Psoas muscle (tissue), 8 donors: Measurements from ENCODE around the gene UNCX. TPM values are rescaled to one million over a fixed set of nuclear protein-coding genes. Genes with fewer than 3 reads are reported as not detected.

ENCODE experiments used
- ATAC-seq, 4 donors: fragments of 200-7000 bp; cut with Tn5 transposase; one replicate each; pipeline ENCODE4 v1.9.1; 2020; ENCODE audit warnings: moderate library complexity in 3 of 4, mild to moderate bottlenecking in 2 of 4
- DNase-seq, 2 donors: peaks; one replicate each; pipeline ENCODE4 v3.0.0-alpha.2; 2020
- H3K27ac ChIP-seq: fragments of 200-600 bp; one replicate; pipeline ENCODE4 v1.8.0; 2022
- H3K27me3 ChIP-seq, 3 donors: fragments of 200-600 bp in 1 of 3; one replicate each; pipeline versions ENCODE4 v1.6.1 to v1.8.0; 2013 to 2022; ENCODE audit warnings: low read length in 2 of 3, mild to moderate bottlenecking in 2 of 3, moderate library complexity in 1 of 3; ENCODE audit not compliant: insufficient read depth in 3 of 3
- H3K36me3 ChIP-seq, 2 donors: fragments of 200-600 bp in 1 of 2; one replicate each; pipeline versions ENCODE4 v1.6.1 to v1.8.0; 2013 to 2022; ENCODE audit warnings: low read depth in 1 of 2, mild to moderate bottlenecking in 1 of 2, moderate library complexity in 1 of 2; ENCODE audit not compliant: insufficient read depth in 1 of 2
- H3K4me1 ChIP-seq: fragments of 200-600 bp; one replicate; pipeline ENCODE4 v1.8.0; 2022
- H3K4me3 ChIP-seq: fragments of 200-600 bp; one replicate; pipeline ENCODE4 v1.8.0; 2022; ENCODE audit warnings: mild to moderate bottlenecking
- H3K9me3 ChIP-seq: fragments of 200-600 bp; one replicate; pipeline ENCODE4 v1.8.0; 2022
- CTCF ChIP-seq: fragments of 200-600 bp; IDR thresholded peaks from one replicate; pipeline ENCODE4 v1.8.0; 2022; ENCODE audit warnings: antibody characterized with exemption
- WGBS, 3 donors: extraction: QIAGEN DNeasy Blood & Tissue Kit; methylation state at CpG; one replicate each; pipeline versions ENCODE4 v1.1.6 to v1.1.7; 2013; 5-methylcytosine and 5-hydroxymethylcytosine counted together
- intact Hi-C, 2 donors: fragments of 100-400 bp; cut with DNase I; formaldehyde crosslinking; loops; one replicate each; pipeline versions ENCODE4 v1.11.0 to v1.14.2; 2022
- polyA plus RNA-seq, 3 donors: library from polyadenylated mRNA; stranded (reverse); fragments of 200-250 nt; gene quantifications; one replicate each; pipeline ENCODE4 v1.2.3, GENCODE V29; 2013
- total RNA-seq, 4 donors: library from RNA; stranded (reverse); fragmentation: NEBNext Ultra II Directional in 2 of 4; extraction: Animal tissue kit (Norgen Biotek cat#: 25700) in 2 of 4; gene quantifications; one replicate each; pipeline versions ENCODE4 v1.2.1 to v1.2.4, GENCODE V29; 2021 to 2023
- donor health status: healthy with polysubstance abuse.
- donor health status: DM: no; HTN: no; CAD: no; lungs with moderate emphysema.
- donor health status: Bipolar disorder and iron deficiency.
- donor health status: healthy.
- donor health status: DM: yes; HTN: yes; CAD: no.
- donor health status: DM: no; HTN: no; CAD: no.
- donor health status: DM: no; HTN: no; CAD: no.
- donor health status: DM: yes; HTN: yes; CAD: no.

UNCX gene
- total and polyA plus RNA-seq, 7 donors = not detected

- DNase-seq (no peak), ATAC-seq (no peak)
- Histone ChIP-seq H3K9me3 (no peaks in the 10 kb centered on the region), H3K27me3 (peaks cover 10 to 95% (median 47%) of the 10 kb centered on the region in 3 donors), H3K36me3 (no peaks in the 10 kb centered on the region), H3K4me3 (no peak overlapping the region), H3K27ac (no peak overlapping the region), H3K4me1 (peaks cover 4% of the 10 kb centered on the region)
- intact Hi-C loops = loop anchor here (10.0 kb wide), 3 partner anchors 185 to 245 kb away; no protein-coding TSS in a partner anchor
- TF ChIP-seq CTCF = no peak
- 7 to 10% (median 8%) methylated on average over 43 to 64 of the region's 64 CpGs for WGBS, 3 donors
Observed at GRCh38 chr7:1229202-1229947, 3.3 kb upstream of the UNCX start.

- H3K27me3 ChIP-seq = peaks cover 10 to 95% (median 49%) of the 10 kb centered on the region in 3 donors
- intact Hi-C loops = loop anchor here (10.0 kb wide), 3 partner anchors 185 to 245 kb away; no protein-coding TSS in a partner anchor
- H3K36me3 ChIP-seq = no peaks in the 10 kb centered on the region
- no peak for TF ChIP-seq CTCF
- H3K4me1 ChIP-seq = peaks cover 4% of the 10 kb centered on the region
- DNase-seq (no peak), ATAC-seq (no peak)
- H3K9me3 ChIP-seq = no peaks in the 10 kb centered on the region
- H3K27ac ChIP-seq = no peak overlapping the region
- no peak overlapping the region for H3K4me3 ChIP-seq
- WGBS, 3 donors = 0 to 3% (median 2%) methylated on average over 5 to 25 of the region's 37 CpGs
Observed at GRCh38 chr7:1229956-1230355, 2.7 kb upstream of the UNCX start.

GRCh38 chr7:1230411-1231213, 2.1 kb upstream of the UNCX start:
- no peaks in the 10 kb centered on the region for H3K9me3 ChIP-seq
- TF ChIP-seq CTCF = no peak
- ATAC-seq = no peak
- intact Hi-C loops = no loop called here
- DNase-seq = no peak
- no peaks in the 10 kb centered on the region for H3K36me3 ChIP-seq
- H3K4me3 ChIP-seq = no peak overlapping the region
- H3K27ac ChIP-seq = no peak overlapping the region
- peaks cover 4% of the 10 kb centered on the region for H3K4me1 ChIP-seq
- H3K27me3 ChIP-seq = peaks cover 9 to 95% (median 52%) of the 10 kb centered on the region in 3 donors
- 13 to 19% (median 16%) methylated on average over 64 of the region's 64 CpGs for WGBS, 3 donors

GRCh38 chr7:1231214-1232102, 1.2 kb upstream of the UNCX start:
- Histone ChIP-seq H3K36me3 (no peaks in the 10 kb centered on the region), H3K4me1 (peaks cover 4% of the 10 kb centered on the region), H3K4me3 (no peak overlapping the region), H3K27me3 (peaks cover 2 to 90% (median 53%) of the 10 kb centered on the region in 3 donors), H3K27ac (no peak overlapping the region), H3K9me3 (no peaks in the 10 kb centered on the region)
- TF ChIP-seq CTCF = no peak
- intact Hi-C loops = no loop called here
- ATAC-seq (no peak), DNase-seq (no peak)
- 12 to 14% (median 14%) methylated on average over 30 to 40 of the region's 40 CpGs for WGBS, 3 donors
